Measurements from ENCODE around the gene SULT1C3.

SULT1C3 gene

GRCh38 chr2:108212671-108213070 is 27.1 kb upstream of the SULT1C3 start:
- TF ChIP-seq CTCF (IDR thresholded peaks at IDR 0.05; ENCODE audit: insufficient read depth, low read length, missing control alignments) = no peak
- ChIA-PET CTCF (no interaction called here), POLR2A (no interaction called here)
- H3K4me3 ChIP-seq (ENCODE audit: low read depth, low read length) = no peak overlapping the region
- DNase-seq (ENCODE audit: low read depth, low spot score) = no peak

- no peak for DNase-seq (ENCODE audit: low read depth, low spot score)
- peak; percentile 49 for TF ChIP-seq CTCF (IDR thresholded peaks at IDR 0.05; ENCODE audit: insufficient read depth, low read length, missing control alignments)
- POLR2A ChIA-PET = no interaction called here
- CTCF ChIA-PET = interaction anchor here (0.9 to 1.8 kb wide), 9 partner anchors 8 to 421 kb away, joined by 3 to 11 read pairs (median 3); no protein-coding TSS in a partner anchor
- no peak overlapping the region for H3K4me3 ChIP-seq (ENCODE audit: low read depth, low read length)
These were observed 24.0 kb upstream of the SULT1C3 start for GRCh38 chr2:108215794-108216211.

GRCh38 chr2:108217211-108217610 is 22.6 kb upstream of the SULT1C3 start:
- H3K4me3 ChIP-seq (ENCODE audit: low read depth, low read length) = no peak overlapping the region
- no peak for TF ChIP-seq CTCF (IDR thresholded peaks at IDR 0.05; ENCODE audit: insufficient read depth, low read length, missing control alignments)
- CTCF ChIA-PET = interaction anchor here (1.7 kb wide), 1 partner anchor 58 kb away, joined by 3 read pairs; no protein-coding TSS in a partner anchor
- POLR2A ChIA-PET = no interaction called here
- DNase-seq (ENCODE audit: low read depth, low spot score) = no peak

GRCh38 chr2:108219688-108220087 is 20.1 kb upstream of the SULT1C3 start:
- ChIA-PET CTCF (interaction anchor here (2.0 kb wide), 1 partner anchor 364 kb away, joined by 5 read pairs; no protein-coding TSS in a partner anchor), POLR2A (no interaction called here)
- no peak for TF ChIP-seq CTCF (IDR thresholded peaks at IDR 0.05; ENCODE audit: insufficient read depth, low read length, missing control alignments)
- DNase-seq (ENCODE audit: low read depth, low spot score) = no peak
- no peak overlapping the region for H3K4me3 ChIP-seq (ENCODE audit: low read depth, low read length)

- ChIA-PET CTCF (interaction anchor here (2.0 kb wide), 1 partner anchor 364 kb away, joined by 5 read pairs; no protein-coding TSS in a partner anchor), POLR2A (no interaction called here)
- no peak overlapping the region for H3K4me3 ChIP-seq (ENCODE audit: low read depth, low read length)
- no peak for TF ChIP-seq CTCF (IDR thresholded peaks at IDR 0.05; ENCODE audit: insufficient read depth, low read length, missing control alignments)
- no peak for DNase-seq (ENCODE audit: low read depth, low spot score)
These were observed 19.6 kb upstream of the SULT1C3 start for GRCh38 chr2:108220191-108220590.

- no peak for DNase-seq (ENCODE audit: low read depth, low spot score)
- CTCF ChIA-PET = no interaction called here
These were observed 18.7 kb upstream of the SULT1C3 start for GRCh38 chr2:108220942-108221541.

More at GRCh38 chr2:108220942-108221541, 18.7 kb upstream of the SULT1C3 start:
- no peak overlapping the region for H3K4me3 ChIP-seq (ENCODE audit: low read depth, low read length)
- POLR2A ChIA-PET = no interaction called here
- TF ChIP-seq CTCF (IDR thresholded peaks at IDR 0.05; ENCODE audit: insufficient read depth, low read length, missing control alignments) = no peak
